NCI-H1092 (cell line): ENCODE results near the gene NEK4.

Experiments used
- DNase-seq: peaks from one replicate; lab custom pipeline; 2025; lab: John Stamatoyannopoulos, UW

NEK4 gene

DNA sequence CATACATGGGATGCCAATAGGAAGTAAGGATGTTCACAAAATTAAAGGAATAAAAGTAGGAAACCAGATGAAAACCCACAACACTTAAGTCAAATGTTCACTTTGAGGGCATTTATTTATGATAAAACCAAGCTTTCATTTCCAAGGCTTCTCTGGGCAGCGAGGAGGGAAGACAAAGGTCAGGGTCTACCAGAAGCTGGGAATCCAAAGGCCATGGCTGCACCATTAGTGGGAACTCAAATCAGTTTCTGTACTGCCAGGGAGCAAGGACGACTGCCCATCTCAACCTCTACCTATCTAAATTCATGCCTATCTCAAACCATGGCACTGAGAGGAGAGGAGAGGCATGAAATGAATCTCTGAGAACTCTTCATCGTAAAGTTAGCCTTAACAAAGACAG lies 107.6 kb downstream of the NEK4 start:
- no peak for DNase-seq

DNA sequence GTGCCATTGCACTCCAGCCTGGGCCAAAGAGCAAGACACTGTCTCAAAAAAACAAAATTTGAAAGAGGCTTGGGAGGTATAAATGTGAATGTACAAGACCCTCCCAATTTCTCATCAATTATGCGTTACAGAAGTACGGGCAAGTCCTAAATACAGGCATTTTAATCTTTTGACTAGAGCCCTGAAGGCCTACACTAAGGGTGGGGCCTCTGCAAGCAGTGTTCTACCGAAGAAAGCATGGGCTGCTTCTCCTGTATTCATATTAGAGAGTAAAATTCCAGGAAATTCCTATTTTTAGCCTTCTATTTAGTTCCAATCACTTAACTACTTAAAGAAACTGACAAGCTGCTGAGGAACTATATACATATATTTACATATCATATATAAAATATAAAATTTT lies 110.7 kb downstream of the NEK4 start:
- no peak for DNase-seq
